GM21576 (cell line): Measurements from ENCODE around the gene ATG4A.

Source experiments
- ATAC-seq: cut with Tn5 transposase; IDR thresholded peaks from one replicate; pipeline ENCODE4 v1.9.1; 2021; ENCODE audit warnings: mild to moderate bottlenecking, moderate library complexity; ENCODE audit not compliant: unreplicated experiment

Gene ATG4A, protein sequence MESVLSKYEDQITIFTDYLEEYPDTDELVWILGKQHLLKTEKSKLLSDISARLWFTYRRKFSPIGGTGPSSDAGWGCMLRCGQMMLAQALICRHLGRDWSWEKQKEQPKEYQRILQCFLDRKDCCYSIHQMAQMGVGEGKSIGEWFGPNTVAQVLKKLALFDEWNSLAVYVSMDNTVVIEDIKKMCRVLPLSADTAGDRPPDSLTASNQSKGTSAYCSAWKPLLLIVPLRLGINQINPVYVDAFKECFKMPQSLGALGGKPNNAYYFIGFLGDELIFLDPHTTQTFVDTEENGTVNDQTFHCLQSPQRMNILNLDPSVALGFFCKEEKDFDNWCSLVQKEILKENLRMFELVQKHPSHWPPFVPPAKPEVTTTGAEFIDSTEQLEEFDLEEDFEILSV

DNA sequence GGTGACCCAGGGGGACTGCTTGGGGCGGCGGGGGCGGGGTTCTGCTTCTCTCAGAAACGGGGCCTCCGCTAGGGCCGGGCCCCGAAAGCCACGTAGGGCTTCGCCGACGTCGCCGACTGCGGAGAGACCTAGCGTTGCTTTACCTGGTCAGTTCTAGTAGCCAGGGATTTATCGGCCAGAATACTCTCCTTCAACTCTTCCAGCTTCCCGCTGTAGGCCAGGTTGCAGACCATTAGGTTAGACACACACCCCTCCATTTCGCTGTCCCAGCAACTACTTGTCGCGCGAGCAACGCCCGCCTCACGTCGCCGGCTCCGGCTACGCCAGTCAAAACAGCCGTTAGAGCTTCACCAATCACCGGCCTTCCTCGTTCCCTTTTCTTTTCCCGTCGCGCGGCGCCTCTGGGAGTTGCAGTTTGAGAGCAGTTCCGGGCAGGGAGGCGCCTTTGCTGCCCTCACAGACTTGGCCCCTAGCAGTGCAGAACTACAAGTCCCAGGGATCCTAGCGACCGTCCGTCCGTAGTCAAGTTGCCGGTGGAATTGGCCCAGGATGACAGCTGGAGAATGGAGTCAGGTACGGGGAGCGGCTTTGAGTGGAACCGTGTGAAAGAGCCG lies at the start of gene ATG4A, which contains the start of gene PSMD10:
TSS of gene ATG4A (plus strand) at position 515 of the 614 bp plus-strand sequence. CDS start at position 564, 49 bp downstream.
TSS of gene PSMD10 (minus strand) at position 279 of the 614 bp plus-strand sequence. CDS start at position 257, 22 bp downstream.
- ATAC-seq: peak; percentile 97

DNA sequence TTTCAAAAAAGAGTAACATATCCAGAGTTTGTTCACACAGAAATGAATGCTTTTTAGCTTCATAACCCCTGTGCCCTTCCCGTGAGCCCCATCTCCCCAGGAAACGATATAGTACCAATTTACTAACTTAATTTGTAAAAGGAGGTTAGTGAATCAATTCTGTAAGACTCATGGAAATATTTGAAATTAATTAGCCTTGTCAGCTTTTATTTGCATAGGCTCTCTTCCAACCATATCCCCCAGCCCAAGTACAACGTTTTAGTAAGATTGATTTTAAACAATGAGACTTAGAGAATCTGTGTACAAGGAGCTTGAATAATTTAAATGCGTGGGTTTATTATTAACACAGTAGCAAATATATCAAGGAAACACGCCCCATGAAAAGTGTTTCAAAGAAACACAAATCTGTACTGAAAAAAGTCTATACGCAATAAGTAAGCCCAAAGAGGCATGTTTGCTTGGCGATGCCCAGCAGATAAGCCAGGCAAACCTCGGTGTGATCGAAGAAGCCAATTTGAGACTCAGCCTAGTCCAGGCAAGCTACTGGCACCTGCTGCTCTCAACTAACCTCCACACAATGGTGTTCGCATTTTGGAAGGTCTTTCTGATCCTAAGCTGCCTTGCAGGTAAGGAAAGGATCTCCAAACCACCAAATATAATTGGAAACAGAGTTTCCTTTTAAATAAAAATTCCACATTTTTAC lies 46.9 kb upstream of the ATG4A start, which contains the start of gene VSIG1:
TSS of gene VSIG1 (plus strand) at position 512 of the 703 bp plus-strand sequence. CDS start at position 578, 66 bp downstream.
- no peak for ATAC-seq

DNA sequence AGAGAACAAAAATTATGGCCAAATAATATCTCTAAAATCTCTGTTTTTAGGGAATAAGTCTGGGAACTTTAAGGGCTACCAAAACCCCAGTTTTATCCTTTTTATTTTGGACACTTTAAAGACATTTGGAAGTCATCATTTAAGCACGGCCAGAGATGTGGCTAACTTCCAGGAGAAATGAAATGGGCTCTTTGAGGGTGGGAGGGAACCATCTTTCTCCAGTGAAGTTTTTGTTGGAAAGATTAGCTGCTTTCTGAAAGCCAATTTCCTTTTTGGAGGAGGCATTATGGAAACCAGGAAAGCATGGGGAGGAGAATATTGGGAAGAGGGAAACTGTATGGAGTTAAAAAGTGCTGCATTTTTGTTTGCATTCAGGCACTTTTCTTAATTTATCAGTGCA lies 41.9 kb upstream of the ATG4A start:
- no peak for ATAC-seq

DNA sequence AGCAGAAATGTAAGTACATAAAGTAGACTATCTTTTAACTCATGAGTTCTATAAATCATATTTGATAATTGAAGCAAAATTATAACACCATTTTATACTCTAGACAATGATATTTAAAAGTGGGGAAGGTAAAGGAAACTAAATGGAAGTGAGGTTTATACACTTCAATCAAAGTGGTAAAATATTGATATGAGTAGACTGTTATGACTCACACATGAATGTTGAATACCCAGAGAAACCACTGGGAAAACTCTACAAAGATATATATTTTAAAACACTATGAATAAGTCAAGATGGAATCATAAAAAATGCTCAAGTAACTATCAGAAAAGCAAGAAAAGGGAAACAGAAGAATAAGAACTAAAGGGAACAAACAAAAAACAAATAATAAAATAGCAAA lies 38.4 kb upstream of the ATG4A start:
- ATAC-seq: no peak

DNA sequence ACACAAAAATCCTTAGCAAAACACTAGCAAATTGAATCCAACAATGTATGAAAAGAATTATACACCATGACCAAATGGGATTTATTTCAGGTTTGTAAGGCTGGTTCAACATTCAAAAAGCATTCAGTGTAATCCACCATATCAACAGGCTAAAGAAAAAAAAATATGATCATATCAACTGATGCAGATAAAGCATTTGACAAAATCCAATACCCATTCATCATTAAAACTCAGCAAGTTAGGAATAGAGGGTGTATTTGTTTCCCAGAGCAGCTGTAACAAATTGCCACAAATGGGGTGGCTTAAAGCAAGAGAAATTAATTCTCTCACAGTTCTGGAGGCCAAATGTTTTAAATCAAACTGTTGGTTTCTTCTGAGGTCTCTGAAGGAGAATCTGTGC lies 36.0 kb upstream of the ATG4A start:
- no peak for ATAC-seq

DNA sequence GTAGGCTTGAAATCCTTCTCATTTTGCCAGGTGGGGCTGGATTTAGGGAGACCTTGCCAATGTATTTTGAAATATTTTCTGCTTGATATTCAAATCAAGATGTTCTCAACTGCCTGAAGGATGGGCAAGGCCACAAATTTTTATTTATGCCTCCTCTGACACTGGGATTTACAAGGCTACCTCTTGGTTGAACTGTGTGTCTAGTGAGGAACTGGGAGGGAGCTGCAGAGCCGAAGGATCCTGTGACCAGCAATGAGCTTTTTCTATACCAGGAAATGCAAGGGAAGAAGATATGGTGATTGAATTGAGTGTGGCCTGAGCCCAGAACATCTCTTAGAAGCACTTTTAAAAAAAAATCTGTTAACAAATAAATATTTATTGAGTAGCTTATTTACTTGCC lies 31.8 kb upstream of the ATG4A start:
- no peak for ATAC-seq

DNA sequence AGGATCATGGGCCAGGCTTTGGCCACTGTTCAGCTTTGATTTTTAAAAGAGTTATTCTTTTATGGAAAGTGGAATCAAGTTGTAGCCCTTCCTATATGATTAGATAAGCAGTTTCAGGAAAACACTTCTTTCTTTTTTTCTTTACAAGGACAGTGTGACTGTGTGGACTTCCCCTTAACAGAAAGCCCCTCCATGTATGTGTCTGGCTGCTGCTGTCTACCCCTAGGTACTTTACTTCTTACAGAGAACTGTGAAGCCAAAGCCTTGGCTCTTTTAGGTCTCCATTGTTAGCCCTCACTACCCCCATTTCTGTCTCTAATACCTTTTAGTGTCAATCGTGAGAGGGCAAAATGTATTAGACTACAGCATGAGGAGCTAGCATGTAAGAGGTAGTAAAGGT lies 27.6 kb upstream of the ATG4A start:
- ATAC-seq: no peak

DNA sequence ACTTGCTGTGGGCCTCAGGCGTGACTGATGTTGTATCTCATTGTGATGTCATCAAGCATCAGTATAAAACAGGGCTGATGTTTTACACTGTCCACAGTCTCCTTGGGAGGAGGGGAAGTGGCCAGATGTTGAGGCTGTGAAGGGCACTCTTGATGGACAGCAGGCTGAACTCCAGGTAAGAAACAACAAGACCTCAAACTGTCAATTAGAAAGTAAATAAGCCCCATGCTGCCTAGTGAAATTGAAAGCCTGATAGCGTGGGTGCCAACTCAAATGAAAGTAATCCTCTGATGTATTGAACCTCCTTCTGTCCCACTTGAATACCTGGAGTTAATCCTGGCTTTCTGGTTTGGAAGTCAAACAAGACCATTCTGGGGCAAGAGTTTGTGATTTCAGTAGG lies 27.0 kb upstream of the ATG4A start:
- ATAC-seq: no peak

DNA sequence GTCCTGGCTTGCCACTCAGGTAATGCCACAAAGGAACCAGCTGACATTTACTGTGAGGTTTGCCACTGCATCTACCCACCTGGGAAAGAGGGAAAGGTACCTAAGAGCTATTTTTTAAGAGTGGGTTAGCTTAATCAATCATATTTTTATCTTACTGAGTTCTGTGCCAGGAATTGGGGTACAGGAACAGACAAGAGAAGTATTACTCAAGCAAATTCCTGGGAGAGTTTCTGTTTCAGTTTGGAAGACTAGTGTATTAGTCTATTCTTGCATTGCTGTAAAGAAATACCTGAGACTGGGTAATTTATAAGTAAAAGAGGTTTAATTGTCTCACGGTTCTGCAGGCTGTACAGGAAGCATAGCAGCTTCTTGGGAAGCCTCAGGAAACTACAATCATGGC lies 23.5 kb upstream of the ATG4A start:
- no peak for ATAC-seq

DNA sequence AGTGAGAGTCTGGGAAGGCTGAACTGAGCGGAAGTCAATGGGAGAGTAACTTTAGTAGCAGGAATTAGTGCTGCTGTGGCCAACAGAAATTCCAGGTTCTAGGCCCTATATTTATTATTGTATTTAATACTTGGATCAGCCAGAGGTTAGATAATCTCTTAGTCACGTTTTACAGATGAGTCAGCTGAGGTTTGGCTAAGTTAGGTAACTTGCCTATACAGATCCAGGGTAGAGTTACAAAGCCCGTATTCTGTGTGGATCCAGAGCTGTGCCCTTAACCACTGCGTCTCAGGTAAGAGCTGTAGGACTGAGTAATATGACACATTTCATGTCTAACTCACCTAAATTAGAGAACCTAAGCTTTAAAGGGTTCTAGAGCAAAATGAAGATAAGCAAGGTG lies 20.7 kb upstream of the ATG4A start:
- no peak for ATAC-seq

DNA sequence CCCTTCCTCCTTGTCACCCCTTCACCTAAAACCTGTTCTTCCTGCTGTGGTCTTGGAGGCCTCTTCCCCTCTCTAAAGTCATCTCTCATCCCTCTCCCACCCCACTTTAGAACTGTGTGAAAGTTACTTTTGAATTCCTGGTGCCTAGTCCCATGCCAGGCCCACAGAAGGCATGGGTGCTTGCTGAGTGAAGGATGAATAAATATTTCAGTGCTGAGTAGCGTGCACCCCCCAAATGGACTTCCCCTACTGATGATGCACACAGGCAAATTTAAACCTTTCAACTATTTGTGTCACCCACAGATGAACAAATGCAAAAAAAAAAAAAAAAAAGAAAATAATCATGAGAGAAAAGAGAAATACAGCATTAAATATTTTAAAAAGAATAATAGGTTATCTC lies 20.0 kb upstream of the ATG4A start:
- no peak for ATAC-seq

DNA sequence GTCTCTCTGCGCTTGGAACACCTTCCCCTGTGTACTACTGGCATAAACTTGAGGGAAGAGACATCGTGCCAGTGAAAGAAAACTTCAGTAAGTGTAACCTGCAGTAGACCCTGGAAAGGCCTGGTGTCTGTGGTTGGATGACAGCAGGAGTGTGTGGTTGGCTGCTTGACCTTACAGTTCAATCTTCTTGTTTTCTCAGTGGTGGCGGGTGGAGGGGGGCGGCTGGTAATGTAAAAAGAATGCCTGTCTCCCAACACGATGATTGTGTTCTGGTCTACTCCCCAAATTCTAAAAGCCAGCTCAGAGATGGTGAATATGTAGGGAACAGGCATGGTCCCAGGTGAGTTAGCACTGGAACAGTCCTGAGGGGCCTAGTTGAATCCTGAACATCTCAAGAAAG lies 18.8 kb upstream of the ATG4A start:
- no peak for ATAC-seq

DNA sequence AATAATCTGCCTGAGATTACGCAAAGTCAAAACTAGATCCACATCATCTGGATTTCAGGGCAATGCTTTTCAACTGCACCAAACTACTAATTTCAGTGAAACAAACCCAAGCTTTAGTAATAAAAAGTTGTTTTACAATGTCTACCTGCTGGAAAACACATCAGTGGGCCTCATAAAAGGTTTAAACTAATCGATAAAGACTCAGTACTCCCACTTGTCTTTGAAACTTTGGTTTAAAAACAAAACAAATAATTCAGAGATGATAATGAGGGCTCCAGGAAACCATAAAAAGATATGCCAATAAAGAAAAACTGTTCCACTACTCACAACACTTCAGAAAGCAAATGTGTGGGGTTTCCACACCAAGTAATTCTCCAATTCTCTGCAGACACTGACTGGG lies 10.5 kb upstream of the ATG4A start:
- ATAC-seq: no peak

DNA sequence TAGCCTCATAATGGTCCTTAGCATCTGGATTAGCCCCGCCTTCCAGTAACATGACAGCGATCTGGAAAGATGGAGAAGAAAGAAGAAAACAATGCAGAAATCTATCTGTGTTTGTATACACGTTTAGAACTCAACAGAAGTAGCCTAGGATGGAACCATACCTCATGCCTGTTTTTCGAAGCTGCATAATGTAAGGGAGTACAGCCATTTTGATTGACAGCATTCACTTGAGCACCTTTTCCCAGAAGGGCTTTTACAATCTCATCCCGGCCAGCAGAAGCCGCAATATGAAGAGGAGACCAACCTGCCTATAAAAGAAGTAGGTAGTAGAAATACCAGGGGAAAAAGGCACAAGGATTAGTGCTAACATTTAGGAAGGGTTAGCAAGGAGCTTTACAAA lies 3.8 kb upstream of the ATG4A start:
- ATAC-seq: no peak

DNA sequence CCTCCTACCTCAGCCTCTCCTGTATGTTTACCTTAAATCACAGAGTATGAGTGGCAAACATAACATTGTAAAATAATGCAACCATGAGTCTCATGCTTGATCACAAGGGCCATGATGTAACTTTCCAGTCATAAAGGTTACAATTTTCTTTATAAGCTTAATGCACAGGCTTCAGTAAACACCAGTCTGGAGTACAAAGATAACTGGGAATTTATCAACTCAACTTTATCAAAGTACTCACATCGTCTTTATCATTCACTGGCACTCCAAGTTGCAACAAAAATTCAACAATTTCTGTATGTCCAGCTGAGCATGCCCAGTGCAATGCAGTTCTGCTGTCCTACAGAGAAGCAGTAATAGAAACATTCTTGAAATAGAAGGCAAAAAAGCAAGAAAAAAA lies 3.1 kb upstream of the ATG4A start:
- no peak for ATAC-seq

DNA sequence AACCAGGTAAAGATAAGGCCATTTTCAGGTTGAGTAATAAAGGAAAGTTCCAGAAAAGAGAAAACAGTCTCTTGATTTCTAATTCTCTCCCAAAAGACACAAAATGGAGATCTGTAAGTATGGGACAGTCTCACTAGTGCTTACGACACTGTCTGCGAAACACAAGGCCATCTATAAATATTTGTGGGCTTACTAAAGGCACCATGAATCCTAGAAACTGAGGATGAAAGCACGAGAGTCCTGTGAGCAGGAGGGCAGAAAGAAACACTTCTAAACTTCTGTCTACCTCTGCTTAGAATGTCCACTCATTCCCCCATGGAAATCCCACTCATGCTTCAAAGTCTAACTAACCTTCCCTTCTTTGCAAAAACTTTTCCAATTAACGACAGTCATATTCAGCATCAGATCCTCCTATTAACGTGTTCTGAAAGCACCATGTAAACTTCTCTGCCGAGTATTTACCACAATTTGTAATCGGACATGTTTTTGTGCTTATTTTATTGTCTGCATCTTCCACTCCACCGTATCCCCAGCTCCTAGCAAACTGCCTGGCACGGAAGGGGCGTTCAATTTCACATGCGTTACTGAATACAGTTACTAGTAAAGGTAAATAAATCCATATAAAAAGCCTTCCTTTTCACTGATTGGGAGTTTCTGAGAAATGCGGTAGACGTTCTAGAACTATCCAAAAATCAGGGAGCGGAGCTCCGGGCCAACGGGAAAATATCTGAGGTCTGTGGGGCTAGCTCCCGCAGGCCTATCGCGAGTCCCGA lies 901 bp upstream of the ATG4A start:
- no peak for ATAC-seq

DNA sequence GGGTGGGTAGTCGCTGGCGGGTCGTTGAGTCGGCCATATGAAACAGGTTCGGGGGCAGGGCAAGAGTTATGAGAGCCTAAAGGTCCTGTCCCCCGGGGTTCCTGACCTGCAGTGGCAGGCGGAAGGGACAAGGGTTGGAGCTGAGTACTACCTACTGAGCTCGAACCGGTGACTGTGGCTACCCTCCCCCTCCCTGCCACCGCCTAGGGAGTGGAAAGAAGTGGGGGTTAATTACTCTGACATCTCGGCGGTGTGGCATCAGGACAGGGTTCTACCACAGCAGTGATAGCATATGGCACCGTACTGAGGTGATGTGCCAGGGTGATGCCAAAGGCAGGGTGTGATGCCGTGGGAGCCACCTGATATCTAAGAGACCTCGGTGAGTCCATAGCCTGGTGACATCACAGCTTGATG lies 307 bp downstream of the ATG4A start:
- peak; percentile 41 for ATAC-seq

DNA sequence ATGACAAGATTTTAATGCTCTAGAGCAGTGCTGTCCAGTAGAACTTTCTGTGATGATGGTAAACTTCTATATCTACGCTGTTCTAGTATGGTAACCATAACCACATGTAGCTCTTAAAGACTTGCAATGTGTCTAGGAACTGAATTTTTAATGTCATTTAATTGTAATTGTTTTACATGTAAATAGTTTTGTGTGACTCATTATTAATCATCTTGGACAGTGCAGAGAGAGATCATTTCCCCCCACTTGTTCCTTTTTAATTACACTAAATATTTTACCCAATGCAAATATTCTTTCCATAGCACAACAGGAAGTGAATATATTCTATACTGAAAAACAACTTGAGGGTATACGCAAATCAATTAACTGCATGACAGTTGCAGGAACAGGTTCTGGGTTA lies 5.8 kb downstream of the ATG4A start:
- ATAC-seq: no peak

DNA sequence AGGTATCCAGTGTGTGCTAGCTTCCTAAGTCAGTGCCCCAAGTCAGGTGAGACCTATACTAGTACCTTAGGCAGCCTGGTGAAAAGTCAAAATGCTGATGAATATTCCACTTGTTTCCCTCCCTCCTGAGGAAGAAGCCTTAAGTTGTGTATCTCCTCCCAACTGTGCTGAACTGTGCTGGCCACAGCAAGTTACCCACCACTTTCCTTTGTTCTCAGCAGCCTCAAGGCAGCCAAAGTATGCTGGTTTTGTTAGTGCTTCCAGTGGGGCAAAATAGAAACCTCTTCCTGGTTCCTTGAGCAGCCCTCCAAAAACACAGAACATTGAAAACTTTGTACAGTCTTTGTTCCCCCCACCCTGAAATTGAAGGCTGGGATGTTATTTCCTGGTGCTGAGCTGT lies 13.9 kb downstream of the ATG4A start:
- no peak for ATAC-seq

DNA sequence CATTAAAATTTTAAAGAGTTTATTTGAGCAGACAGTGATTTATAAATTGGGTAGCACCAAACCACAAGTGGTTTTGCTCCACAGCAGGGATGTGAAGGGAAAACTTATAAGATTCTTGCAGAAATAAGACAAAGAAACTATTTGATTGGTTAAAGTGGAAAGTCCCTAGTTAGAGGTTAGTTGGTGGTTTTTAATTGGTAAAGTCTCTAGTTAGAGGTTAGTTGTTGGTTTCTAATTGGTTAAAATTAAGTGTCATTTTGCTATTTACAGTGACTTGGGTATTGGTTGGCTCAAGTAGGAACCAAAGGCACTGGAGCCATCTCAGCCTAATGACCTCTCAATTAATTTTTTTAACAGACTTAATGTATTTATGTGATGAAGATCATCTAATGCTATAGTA lies 23.0 kb downstream of the ATG4A start:
- ATAC-seq: no peak

DNA sequence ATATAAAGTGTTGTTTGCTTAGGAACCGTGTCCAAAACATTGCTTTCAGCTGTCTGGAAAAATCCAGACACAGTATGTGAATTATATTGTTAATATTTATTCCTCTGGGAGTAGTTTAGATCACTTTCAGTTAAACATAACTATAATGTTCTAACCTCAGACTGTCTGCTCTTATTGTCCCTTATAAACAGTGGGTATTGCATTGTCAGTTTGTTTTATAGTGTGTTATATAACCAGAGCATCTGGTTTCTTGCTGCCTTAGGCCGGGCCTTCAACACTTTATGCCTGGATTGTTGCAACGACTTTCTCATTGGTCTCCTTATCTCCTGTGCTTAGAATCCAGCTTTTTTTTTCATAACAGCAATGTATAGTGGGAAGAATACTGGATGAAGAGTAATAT lies 26.4 kb downstream of the ATG4A start:
- no peak for ATAC-seq
